SHP77 (cell line): ENCODE measurements around the gene MYMK.

ENCODE experiments used
- DNase-seq, 2 experiments: peaks; one replicate each; lab custom pipeline; 2025; lab: John Stamatoyannopoulos, UW

Gene MYMK

DNA sequence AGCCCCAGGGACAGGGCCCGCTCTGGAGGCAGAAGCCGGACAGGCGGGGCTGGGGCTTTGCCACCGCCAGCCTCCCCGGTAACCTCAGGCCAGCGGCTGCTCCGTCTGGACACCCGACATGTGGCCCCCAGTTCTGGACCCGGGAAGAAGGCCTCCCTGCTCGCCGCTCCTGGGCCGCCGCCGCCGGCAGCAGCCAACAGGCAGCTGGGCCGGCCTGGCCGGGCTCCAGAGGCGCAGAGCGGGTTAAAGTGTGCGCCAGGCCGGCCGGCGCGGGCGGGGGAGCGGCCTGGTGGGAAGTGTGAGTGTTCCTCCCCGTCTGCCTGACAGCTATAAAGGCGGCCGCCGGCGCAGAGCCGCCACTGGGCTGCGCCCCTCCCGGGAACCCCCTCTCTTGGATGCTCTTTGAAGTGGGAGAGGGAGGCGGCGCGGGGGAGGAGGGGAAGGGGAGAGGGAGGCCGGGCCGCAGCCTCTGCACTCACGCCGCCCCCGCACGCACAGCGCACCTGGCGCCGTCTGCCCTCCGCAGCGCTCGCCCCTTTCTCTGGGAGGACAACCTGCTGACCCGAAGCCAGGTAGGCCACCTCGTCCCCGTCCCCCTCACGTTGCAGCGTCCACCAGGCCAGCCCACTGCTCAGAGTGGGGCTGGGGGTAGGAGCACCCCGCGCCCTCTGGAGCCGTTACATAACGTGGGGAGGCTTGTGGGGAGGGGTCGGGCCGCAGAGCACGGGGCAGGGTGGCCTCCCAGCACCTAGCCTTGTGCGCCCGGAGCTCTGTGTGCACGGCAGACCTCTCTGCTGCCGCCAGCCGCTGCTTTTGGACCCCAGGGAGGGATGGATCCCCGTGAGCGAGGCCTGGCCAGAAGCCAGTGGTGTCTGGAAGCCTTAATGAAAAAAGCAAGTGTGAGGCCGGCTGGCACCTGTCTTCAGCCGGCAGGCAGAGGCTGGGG, 9.9 kb upstream of the MYMK start, which contains the start of gene ADAMTSL2:
TSS of gene ADAMTSL2 (plus strand) at position 359 of the 946 bp plus-strand sequence. CDS start 2,009 bp downstream, outside the sequence.
- peak; percentile 74 to 83 for DNase-seq

DNA sequence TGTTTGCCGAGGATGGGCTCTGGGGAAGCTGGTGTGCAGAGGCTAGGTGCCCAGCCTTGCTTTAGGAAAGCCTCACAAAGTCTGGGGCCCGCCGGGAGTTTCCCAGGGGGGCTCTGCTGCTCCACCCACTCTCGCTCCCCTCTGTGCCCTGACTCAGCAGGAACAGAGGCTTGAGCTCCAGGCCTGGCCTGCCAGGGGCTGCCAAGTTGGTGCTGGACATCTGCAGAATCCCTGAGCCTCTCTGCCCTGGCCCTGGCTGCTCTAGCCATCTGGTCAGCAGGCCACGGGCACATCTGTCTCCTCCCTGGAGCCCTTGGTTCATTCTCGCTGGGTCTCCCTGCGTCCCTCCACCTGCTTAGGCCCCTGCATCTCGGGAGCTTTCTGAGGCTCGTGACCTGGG, 9.1 kb upstream of the MYMK start:
- peak in 1 of 2 experiments; percentile 37 for DNase-seq

- DNase-seq, result peak; percentile 83 to 88
Measured at GRCh38 chr9:133532937-133533668, 8.3 kb upstream of the MYMK start.

DNA sequence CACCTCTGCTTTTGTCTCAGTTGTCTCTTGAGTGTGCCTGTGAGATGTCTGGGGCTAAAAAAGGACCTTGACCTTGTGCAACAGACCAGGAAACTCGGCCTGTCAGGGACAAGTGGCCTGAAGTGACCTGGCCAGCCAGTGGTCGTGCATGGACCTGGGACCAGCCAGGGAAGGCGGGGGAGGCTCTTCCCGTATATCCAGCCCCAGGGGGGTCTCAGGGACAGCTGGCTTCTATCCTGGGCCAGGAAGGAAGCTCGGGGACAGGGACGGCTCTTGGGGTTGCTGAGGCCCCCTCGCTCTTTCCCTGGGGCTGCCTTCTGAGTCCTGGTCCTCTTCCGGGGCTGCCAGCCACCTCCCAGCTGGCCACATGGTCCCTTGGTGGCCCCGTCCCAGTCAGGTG, 6.5 kb upstream of the MYMK start:
- no peak for DNase-seq

GRCh38 chr9:133529874-133530273, 5.1 kb upstream of the MYMK start:
- no peak for DNase-seq

GRCh38 chr9:133529457-133529856, 4.7 kb upstream of the MYMK start:
- DNase-seq, result no peak

GRCh38 chr9:133528876-133529241, 4.1 kb upstream of the MYMK start:
- peak; percentile 57 to 77 for DNase-seq

DNA sequence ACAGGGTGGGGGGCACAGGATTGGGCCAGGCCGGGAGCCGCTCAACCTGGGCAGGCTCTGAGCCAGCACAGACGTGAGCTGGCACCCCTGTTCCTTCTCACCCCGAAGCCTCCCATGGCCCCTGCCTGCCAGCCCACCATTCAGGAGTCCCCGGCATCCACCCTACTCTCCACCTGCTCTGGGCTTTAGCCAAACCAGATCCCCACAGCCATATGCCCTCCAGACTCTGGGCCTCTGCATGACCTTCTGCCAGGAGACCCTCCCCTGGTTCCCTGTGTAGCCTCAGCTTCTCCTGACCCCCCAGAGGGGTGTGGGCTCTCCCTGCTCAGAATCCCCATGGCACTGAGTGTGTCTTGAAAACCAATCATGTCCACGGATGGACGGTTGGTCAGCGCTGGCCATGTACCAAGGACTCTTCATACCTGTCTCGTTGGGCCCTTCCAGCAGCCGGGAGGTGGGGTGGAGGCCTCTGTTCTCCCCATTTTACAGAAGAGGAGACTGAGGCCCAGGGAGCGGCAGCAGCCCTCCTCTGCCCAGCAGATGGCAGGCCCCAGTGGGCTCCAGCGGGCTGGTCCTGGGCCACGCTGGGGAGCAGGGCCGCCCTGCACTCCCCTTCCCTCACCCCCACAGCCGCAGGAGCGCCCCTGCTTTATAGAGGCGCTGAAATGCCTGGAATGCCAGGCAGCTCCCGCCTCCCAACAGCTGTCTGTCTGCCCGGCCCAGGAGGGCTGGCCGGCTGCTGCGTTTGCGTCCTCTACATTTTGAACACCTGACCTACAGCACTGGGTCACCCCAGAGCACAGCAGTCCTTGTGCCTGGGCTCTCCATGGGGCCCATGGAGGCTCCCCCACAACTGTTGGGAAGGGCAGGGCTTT, 3.5 kb upstream of the MYMK start:
- no peak for DNase-seq

DNA sequence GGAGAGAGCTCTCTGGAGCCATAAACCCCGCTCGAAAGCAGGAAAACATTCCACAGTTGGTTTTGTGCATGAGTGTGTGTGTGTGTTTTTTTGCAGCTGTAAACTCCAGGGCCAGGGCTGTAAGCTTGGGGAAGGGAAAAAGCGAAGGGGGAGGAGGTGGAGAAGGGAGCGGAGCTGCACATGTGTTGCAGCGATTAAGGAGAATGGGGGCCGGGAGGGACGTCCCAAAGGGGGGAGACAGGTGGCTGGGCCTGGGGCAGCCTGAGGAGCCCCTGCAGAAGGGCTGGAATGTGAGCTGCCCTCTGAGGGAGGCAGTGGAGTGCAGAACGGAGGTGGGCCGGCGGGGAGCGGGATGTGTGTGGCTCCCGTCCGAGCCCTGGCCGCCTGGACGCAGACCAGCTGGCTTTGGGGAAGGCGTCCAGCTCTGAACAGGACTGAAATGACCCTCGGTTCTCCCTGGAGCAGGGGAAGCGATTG, 2.7 kb upstream of the MYMK start:
- no peak for DNase-seq

DNA sequence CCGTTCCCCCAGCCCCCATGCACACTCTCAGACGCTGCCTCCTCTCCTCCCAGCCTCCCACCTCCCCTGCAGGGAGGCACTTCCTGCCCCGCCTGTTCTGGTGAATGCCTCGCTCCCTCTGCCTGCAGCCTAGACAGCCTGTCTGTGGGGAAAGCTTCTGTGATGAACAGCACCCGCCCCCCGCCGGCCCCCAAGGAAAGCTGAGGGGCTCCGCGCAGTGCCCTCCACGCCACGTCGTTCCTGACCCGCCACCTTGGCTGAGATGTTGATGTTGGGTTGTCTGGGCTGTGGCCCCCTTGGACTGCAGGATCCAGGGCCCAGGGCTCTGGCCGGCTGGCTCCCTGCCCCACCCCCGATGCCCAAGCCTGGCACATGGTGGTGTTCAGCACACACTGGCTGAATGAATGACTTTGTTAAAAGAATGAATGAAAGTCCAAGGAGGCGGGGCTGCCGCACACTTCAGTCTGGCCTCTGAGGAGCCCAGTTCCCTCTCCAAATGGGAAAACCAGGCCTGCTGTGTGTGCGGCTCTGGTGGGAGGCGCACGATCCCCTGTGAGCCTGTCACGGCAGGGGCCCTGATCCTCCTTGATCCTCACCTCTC, 2.1 kb upstream of the MYMK start:
- peak in 1 of 2 experiments; percentile 29 for DNase-seq

- DNase-seq, result no peak
Measured at GRCh38 chr9:133525677-133526076, 918 bp upstream of the MYMK start.

- DNase-seq, result no peak
Measured at GRCh38 chr9:133524146-133524545, 613 bp downstream of the MYMK start.

- DNase-seq, result no peak
Measured at GRCh38 chr9:133523106-133523505, 1.7 kb downstream of the MYMK start.

GRCh38 chr9:133522073-133522910, 2.5 kb downstream of the MYMK start:
- DNase-seq, result peak in 1 of 2 experiments; percentile 46

DNA sequence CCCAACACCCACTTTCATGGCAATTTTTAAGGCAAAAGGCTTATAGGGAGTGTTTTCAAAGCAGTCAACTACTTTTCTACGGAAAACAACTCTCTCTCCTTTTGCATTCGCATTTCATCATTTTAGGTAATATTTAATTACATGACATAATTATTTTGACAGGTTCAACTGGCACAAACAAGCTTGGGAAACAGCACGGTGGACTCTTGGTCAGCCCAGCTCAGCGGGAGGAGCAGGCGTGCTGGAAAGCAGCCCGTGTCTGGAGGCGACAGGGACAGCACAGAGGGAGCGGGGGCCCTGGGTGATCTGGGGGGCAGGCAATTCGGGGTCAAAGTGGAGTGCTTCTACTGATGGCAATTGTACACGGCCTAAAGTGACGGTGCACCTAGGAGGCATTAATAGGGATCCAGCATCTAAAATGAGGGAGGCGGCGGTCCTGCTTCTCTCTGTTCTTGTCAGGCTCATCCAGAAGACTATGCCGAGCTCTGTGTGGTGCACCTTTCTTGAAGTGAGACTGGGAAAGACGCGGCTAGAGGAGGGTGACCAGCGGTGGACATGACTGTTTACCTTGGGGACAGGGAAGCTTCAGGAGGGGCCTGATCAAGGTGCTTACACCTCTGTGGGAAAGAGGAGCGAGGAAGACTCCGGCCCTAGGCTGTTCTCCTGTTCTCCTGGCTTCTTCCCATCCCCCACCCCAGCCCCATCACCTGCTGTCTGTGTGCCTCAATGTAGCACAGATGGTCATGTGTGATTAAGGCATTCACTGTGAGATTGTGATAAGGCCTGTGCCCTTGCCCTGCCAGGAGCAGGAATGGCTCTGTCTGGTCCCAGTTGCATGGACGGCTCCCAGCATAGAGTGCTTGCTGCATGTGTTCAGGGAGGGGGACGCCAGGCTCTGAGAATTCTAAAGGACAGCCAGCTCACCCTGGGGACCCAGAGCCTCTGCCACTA, 3.4 kb downstream of the MYMK start:
- DNase-seq, result no peak

DNA sequence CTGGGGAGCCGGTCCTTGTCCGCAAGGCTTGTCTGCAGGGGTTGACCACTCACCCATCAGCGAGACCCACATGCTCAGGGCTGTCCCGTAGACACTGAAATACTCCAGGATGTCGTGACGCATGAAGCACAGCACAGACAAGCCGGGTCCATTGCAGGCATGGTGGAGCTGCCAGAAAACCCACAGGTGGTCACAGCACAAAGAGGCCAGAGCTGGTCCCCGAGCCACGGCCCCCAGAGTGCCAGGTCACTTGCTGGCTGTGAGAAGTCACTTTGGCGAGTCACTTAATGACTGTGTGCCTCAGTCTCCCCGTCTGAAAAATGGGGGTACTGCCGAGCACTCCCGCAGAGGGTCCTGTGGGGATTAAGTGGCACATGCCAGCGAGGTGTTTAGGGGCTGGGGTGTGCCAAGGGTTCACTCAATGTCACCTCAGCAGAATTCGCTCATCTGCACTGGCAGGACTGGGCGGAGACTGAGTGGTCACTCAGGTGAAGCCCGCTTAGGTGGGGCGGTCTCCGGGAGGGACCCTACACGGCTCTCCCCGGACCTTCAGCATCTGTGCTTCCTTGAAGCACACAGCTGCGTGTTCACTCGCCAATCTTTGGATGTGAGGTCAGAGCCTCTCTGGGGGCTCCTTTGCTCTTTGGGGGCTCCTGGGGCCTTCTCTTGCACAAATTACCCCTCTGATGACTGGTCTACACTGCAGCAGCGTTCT, 4.5 kb downstream of the MYMK start:
- no peak for DNase-seq

GRCh38 chr9:133519693-133520092, 5.1 kb downstream of the MYMK start:
- no peak for DNase-seq

DNA sequence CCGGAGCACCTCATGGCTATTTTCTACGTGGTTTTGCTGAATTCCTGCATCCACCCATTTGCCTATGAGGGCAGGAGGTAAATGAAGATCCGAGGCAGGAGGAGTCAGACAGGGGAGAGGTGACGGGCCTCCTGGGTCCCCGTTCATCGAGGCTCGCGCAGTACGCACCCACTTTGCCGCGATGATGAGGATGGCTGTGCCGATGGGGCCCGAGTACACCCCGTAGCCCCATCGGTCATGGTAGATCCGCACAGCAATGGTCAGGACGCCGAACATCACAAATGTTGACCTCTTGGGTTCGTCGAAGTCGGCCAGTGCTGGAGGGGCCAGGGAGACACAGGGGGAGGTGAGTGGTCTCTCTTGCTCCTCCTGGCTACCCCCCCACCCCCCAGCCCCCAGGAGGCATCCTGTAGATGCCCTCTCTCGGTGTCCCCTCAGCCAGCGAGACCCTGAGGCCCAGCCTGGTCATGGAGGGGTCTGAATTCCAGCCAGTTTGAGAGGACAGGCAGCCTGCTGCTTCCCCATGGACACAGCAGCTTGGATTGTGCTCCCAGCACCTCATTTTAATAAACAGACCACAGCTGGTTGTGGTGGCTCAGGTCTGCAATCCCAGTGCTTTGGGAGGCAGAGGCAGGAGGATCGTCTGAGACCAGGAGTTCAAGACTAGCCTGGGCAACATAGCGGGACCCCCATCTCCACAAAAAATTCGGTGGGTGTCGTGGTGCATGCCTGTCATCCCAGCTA, 5.9 kb downstream of the MYMK start:
- DNase-seq, result no peak
